ENCODE measurements around the gene TIMM50. TPM values are rescaled to one million over a fixed set of nuclear protein-coding genes. Genes with fewer than 3 reads are reported as not detected.

TIMM50 gene
- total and polyA plus RNA-seq, 2 of the 13 experiments (the other 11 are each of a cell fraction or from before 2014, with no cell fraction given) = 91.1 to 92.5 TPM

GRCh38 chr19:39480337-39481228 is at the start of gene TIMM50 (continued):
- TF ChIP-seq ZBTB14 (CRISPR knock-in tag; IDR thresholded peaks at IDR 0.05) = 0 out of 2 replicates have a peak, but pooled peaks have one; percentile 35
- 0 out of 2 replicates have a peak, but pooled peaks have one; percentile 16 for TF ChIP-seq ZKSCAN5 (CRISPR knock-in tag; IDR thresholded peaks at IDR 0.05)
- no peak for TF ChIP-seq LBX2 (CRISPR knock-in tag; IDR thresholded peaks at IDR 0.05; ENCODE audit: borderline replicate concordance)
- TF ChIP-seq NFRKB (IDR thresholded peaks at IDR 0.05) = no peak
- peak; percentile 59; the same call in 1 of the 2 replicates for TF ChIP-seq ZFP90 (CRISPR knock-in tag; IDR thresholded peaks at IDR 0.05; ENCODE audit: borderline replicate concordance)
- no peak for TF ChIP-seq FOXP1 (IDR thresholded peaks at IDR 0.05)
- TF ChIP-seq FOXP1 (CRISPR knock-in tag; IDR thresholded peaks at IDR 0.05) = no peak
- no peak for TF ChIP-seq TOE1 (CRISPR knock-in tag; IDR thresholded peaks at IDR 0.05)
- no peak for TF ChIP-seq NFE2L2 (IDR thresholded peaks at IDR 0.05; ENCODE audit: low read length)
- TF ChIP-seq CHD4 (IDR thresholded peaks at IDR 0.05; ENCODE audit: borderline replicate concordance, low read length) = no peak
- TF ChIP-seq ZNF362 (CRISPR knock-in tag; IDR thresholded peaks at IDR 0.05; ENCODE audit: borderline replicate concordance) = peak; percentile 49; the same call in 1 of the 2 replicates
- TF ChIP-seq HDAC2 (CRISPR knock-in tag; IDR thresholded peaks at IDR 0.05) = peak; percentile 63
- 0 out of 2 replicates have a peak, but pooled peaks have one; percentile 59 for TF ChIP-seq AHR (CRISPR knock-in tag; IDR thresholded peaks at IDR 0.05)
- no peak for TF ChIP-seq ZNF382 (CRISPR knock-in tag; IDR thresholded peaks at IDR 0.05; ENCODE audit: borderline replicate concordance)

Measured in HepG2 (cell line).